ENCODE results near the gene PDK2. TPM values are rescaled to one million over a fixed set of nuclear protein-coding genes. Genes with fewer than 3 reads are reported as not detected.

PDK2 gene
- total and polyA plus RNA-seq, 2 of the 4 experiments (the other 2 are of a cell fraction), result 26.7 to 104 TPM

DNA sequence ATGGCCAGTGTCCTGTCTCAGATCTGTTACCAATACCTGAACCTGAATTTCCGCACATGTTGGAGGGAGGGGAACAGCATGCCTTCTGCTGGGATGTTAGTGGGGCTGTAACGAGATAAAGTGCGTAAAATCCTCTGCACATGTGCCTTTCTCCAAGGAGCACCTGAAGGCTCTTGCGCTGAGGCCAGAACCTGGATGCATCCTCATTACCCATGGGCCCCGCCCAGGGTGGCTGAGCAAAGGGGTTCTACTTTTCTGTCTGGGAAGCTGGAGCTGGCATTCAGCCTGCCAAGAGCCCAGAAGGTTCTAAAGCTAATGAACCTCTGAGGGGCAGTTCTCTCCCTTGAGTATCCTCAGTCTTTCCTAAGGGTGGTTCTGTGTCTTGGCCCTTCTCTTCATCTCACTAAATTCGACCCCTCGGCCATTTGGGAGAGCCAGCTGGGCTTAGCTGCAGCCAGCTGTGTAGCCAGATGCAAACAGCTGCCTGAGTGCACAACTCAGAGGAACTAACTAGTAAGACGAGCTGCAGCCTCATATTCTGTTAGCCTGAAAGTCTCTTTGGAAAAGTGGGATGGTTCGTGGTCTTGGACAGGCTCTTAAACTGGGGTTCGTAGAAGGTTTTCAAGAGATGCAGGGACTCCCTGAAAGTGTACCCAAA, 36.7 kb upstream of the PDK2 start:
- peak overlapping the region; percentile 71 for H3K14ac ChIP-seq (replicated peaks; ENCODE audit: low read depth, low read length)
- peak overlapping the region; percentile 92 for H2AK9ac ChIP-seq (replicated peaks; ENCODE audit: low read depth, low read length, poor library complexity)
- H3K23ac ChIP-seq (ENCODE audit: low read depth, low read length), result peak overlapping the region; percentile 91
- ATAC-seq (ENCODE audit: low read depth), result no peak
- H2AK5ac ChIP-seq (ENCODE audit: low read depth, low read length), result peak overlapping the region; percentile 84
- no peaks in the 10 kb centered on the region for H3K36me3 ChIP-seq (ENCODE audit: control insufficient read depth, insufficient read depth, low read length)
- CTCF ChIA-PET, result interaction anchor here (1.1 to 3.1 kb wide), 2 partner anchors 29 to 31 kb away, joined by 3 to 11 read pairs; no protein-coding TSS in a partner anchor
- H4K20me1 ChIP-seq (ENCODE audit: insufficient read depth, low read length), result peaks cover 11% of the 10 kb centered on the region; the same call in 1 of the 2 replicates
- no peaks in the 10 kb centered on the region for H3K9me3 ChIP-seq (ENCODE audit: control insufficient read depth, insufficient read depth, low read length)
- no peak overlapping the region for H4K5ac ChIP-seq (ENCODE audit: low read depth, low read length)
- H2BK5ac ChIP-seq (ENCODE audit: low read depth, low read length, poor library complexity, severe bottlenecking), result peak overlapping the region; percentile 79
- whole genome bisulfite sequencing, 2 experiments (ENCODE audit: extremely low coverage in 2 of 2, insufficient read length in 1 of 2), result 49% methylated on average over 2 of the region's 10 CpGs; no CpG with 5 or more reads in 1 of the 2 experiments
- H3K4me3 ChIP-seq (ENCODE audit: insufficient read depth, low read depth, low read length), result no peak overlapping the region
- H3K9me1 ChIP-seq (ENCODE audit: insufficient read depth, low read length), result peaks cover 48% of the 10 kb centered on the region
- H2BK120ac ChIP-seq (ENCODE audit: low read depth, low read length), result peak overlapping the region; percentile 89
- peaks cover 12 to 80% of the 10 kb centered on the region in 2 experiments; a peak in 3 of 4 replicates for H3K79me1 ChIP-seq (ENCODE audit: low read depth in 1 of 2, low read length in 2 of 2)
- H3K27ac ChIP-seq (ENCODE audit: insufficient read depth, low read length), result peak overlapping the region; percentile 78; the same call in 1 of the 2 replicates
- intact Hi-C loops (cut with micrococcal nuclease), result no loop called here
- dilution Hi-C loops (cut with HindIII; ENCODE audit: low sequenced_read_pairs, unreplicated experiment), result no loop called here
- H2AFZ ChIP-seq (replicated peaks; ENCODE audit: low read length, poor library complexity), result no peak overlapping the region
- no peak overlapping the region for H3K56ac ChIP-seq (ENCODE audit: extremely low read depth, insufficient read depth, low read length)
- no peak for DNase-seq
- peaks cover 57% of the 10 kb centered on the region for H3K4me1 ChIP-seq (ENCODE audit: control insufficient read depth, insufficient read depth, low read length)
- peak overlapping the region; percentile 37; the same call in 1 of the 3 replicates for H2BK15ac ChIP-seq (ENCODE audit: low read depth, low read length)
- peak overlapping the region; percentile 79 for H3K4me2 ChIP-seq (ENCODE audit: low read depth, low read length)
- H4K8ac ChIP-seq (ENCODE audit: low read depth in 2 of 2, low read length in 2 of 2), result peak overlapping the region in 1 of 2 experiments; percentile 17; a peak in 2 of 4 replicates
- peak overlapping the region; percentile 36 for H4K91ac ChIP-seq (ENCODE audit: insufficient read depth, low read depth, low read length)
- POLR2A ChIA-PET (ENCODE audit: unreplicated experiment), result no interaction called here
- H3K9ac ChIP-seq (ENCODE audit: low read depth, low read length), result peak overlapping the region; percentile 24; the same call in 1 of the 2 replicates
- H3K18ac ChIP-seq (ENCODE audit: low read depth, low read length), result no peak overlapping the region
- peak overlapping the region; percentile 77 for H3K4ac ChIP-seq (ENCODE audit: low read depth, low read length)
- BruUV-seq (replicated peaks), result no TSS peak
- in situ Hi-C loops (cut with MboI; ENCODE audit: low sequenced_read_pairs), result no loop called here
- H3K27me3 ChIP-seq (ENCODE audit: control insufficient read depth, insufficient read depth, low read length), result no peaks in the 10 kb centered on the region
- H2BK20ac ChIP-seq (ENCODE audit: low read depth, low read length), result peak overlapping the region; percentile 41; the same call in 1 of the 2 replicates
- TF ChIP-seq MAZ (IDR thresholded peaks at IDR 0.05; ENCODE audit: borderline replicate concordance, low read depth, low read length) (no peak), RCOR1 (IDR thresholded peaks at IDR 0.05; ENCODE audit: insufficient replicate concordance, low read length) (no peak), RAD21 (IDR thresholded peaks at IDR 0.05; ENCODE audit: low read length) (no peak), CHD1 (IDR thresholded peaks at IDR 0.05; ENCODE audit: low read depth, low read length) (no peak), MAFK (IDR thresholded peaks at IDR 0.05; ENCODE audit: low read depth, low read length) (no peak), RFX5 (IDR thresholded peaks at IDR 0.05; ENCODE audit: low read depth, low read length) (no peak), FOS (IDR thresholded peaks at IDR 0.05; ENCODE audit: low read depth, low read length) (no peak), CEBPB (IDR thresholded peaks at IDR 0.05; ENCODE audit: low read depth, low read length) (no peak), SMC3 (IDR thresholded peaks at IDR 0.05; ENCODE audit: low read depth, low read length) (no peak), BHLHE40 (IDR thresholded peaks at IDR 0.05; ENCODE audit: low read depth, low read length) (no peak)
- TF ChIP-seq, protein P1, sequence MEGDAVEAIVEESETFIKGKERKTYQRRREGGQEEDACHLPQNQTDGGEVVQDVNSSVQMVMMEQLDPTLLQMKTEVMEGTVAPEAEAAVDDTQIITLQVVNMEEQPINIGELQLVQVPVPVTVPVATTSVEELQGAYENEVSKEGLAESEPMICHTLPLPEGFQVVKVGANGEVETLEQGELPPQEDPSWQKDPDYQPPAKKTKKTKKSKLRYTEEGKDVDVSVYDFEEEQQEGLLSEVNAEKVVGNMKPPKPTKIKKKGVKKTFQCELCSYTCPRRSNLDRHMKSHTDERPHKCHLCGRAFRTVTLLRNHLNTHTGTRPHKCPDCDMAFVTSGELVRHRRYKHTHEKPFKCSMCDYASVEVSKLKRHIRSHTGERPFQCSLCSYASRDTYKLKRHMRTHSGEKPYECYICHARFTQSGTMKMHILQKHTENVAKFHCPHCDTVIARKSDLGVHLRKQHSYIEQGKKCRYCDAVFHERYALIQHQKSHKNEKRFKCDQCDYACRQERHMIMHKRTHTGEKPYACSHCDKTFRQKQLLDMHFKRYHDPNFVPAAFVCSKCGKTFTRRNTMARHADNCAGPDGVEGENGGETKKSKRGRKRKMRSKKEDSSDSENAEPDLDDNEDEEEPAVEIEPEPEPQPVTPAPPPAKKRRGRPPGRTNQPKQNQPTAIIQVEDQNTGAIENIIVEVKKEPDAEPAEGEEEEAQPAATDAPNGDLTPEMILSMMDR (conservative IDR thresholded peaks at IDR 0.05; ENCODE audit: low read depth, low read length), result no peak
